SU-DHL-6 (cell line): Measurements from ENCODE around the gene DNAH5.

ENCODE experiments used
- H2AFZ ChIP-seq: fragments of 200-600 bp; sonication (generic); 2 replicates; pipeline ENCODE4 v1.6.1; 2014; ENCODE audit warnings: low read depth, mild to moderate bottlenecking, moderate library complexity, mixed read lengths, antibody characterized with exemption, low read length; ENCODE audit not compliant: severe bottlenecking
- H3F3A ChIP-seq: fragments of 200-600 bp; shearing (Covaris generic); 2 replicates; pipeline ENCODE4 v1.6.0; 2016; ENCODE audit warnings: antibody characterized with exemption, mild to moderate bottlenecking; ENCODE audit not compliant: insufficient read depth
- H3K27ac ChIP-seq: fragments of 200-600 bp; sonication (generic); 2 replicates; pipeline ENCODE4 v1.5.1; 2016; ENCODE audit warnings: low read depth, mild to moderate bottlenecking, low read length, moderate library complexity, mixed read lengths
- H3K27me3 ChIP-seq: fragments of 200-600 bp; sonication (generic), shearing (Covaris generic); 2 replicates; pipeline ENCODE4 v1.6.0; 2014; ENCODE audit warnings: mild to moderate bottlenecking, low read length
- H3K36me3 ChIP-seq: fragments of 200-600 bp; sonication (generic); 2 replicates; pipeline ENCODE4 v1.6.1; 2014; ENCODE audit warnings: mild to moderate bottlenecking, low read length, mixed read lengths
- H3K4me2 ChIP-seq: fragments of 300-600, 200-600 bp; shearing (Covaris generic), sonication (generic); 2 replicates; pipeline ENCODE4 v1.6.0; 2014; ENCODE audit warnings: low read length, low read depth, mild to moderate bottlenecking; ENCODE audit not compliant: poor library complexity, severe bottlenecking
- H3K4me3 ChIP-seq: fragments of 200-600 bp; sonication (generic); 2 replicates; pipeline ENCODE4 v1.5.1; 2014; ENCODE audit warnings: antibody characterized with exemption, low read length, mild to moderate bottlenecking, mixed read lengths; ENCODE audit not compliant: insufficient read depth, poor library complexity, severe bottlenecking
- H3K79me2 ChIP-seq: fragments of 200-600 bp; sonication (generic); 2 replicates; pipeline ENCODE4 v1.6.1; 2014; ENCODE audit warnings: mild to moderate bottlenecking, low read length, moderate library complexity; ENCODE audit not compliant: insufficient read depth
- H3K9ac ChIP-seq: fragments of 200-600 bp; sonication (generic); 2 replicates; pipeline ENCODE4 v1.7.0; 2014; ENCODE audit warnings: mild to moderate bottlenecking, low read length
- H3K9me2 ChIP-seq: fragments of 200-600 bp; sonication (generic); replicated peaks from 2 replicates; pipeline ENCODE4 v1.6.1; 2014; ENCODE audit warnings: low read length; ENCODE audit not compliant: insufficient read depth
- H3K9me3 ChIP-seq: fragments of 200-600 bp; sonication (generic); 2 replicates; pipeline ENCODE4 v1.6.1; 2014; ENCODE audit warnings: low read length, mixed read lengths; ENCODE audit not compliant: insufficient read depth
- H4K20me1 ChIP-seq: fragments of 200-600 bp; sonication (generic); 2 replicates; pipeline ENCODE4 v1.6.1; 2014; ENCODE audit warnings: low read depth, mild to moderate bottlenecking, antibody characterized with exemption, low read length, moderate library complexity, mixed read lengths
- CTCF ChIP-seq: fragments of 200-600 bp; sonication (generic); IDR thresholded peaks from one replicate; pipeline ENCODE4 v1.5.1; 2017; ENCODE audit warnings: antibody characterized with exemption, mild to moderate bottlenecking, low read length, moderate library complexity; ENCODE audit not compliant: insufficient read depth, poor library complexity, severe bottlenecking
- EZH2phosphoT487 ChIP-seq: fragments of 200-600 bp; sonication (generic), shearing (Covaris generic); conservative IDR thresholded peaks from 2 replicates; pipeline ENCODE4 v1.6.1; 2018; ENCODE audit warnings: mild to moderate bottlenecking, antibody characterized with exemption, low read length, moderate library complexity, mixed read lengths

DNAH5 gene

GRCh38 chr5:13658761-13659160 is 285.7 kb downstream of the DNAH5 start:
- Histone ChIP-seq H3K4me2 (no peak overlapping the region), H2AFZ (no peak overlapping the region), H4K20me1 (no peaks in the 10 kb centered on the region), H3K79me2 (no peaks in the 10 kb centered on the region), H3K4me3 (no peak overlapping the region), H3K9ac (no peak overlapping the region), H3K27ac (no peak overlapping the region), H3F3A (no peaks in the 10 kb centered on the region), H3K9me3 (no peaks in the 10 kb centered on the region), H3K36me3 (no peaks in the 10 kb centered on the region), H3K9me2 (no peaks in the 10 kb centered on the region), H3K27me3 (no peaks in the 10 kb centered on the region)
- no peak for TF ChIP-seq EZH2phosphoT487
- TF ChIP-seq CTCF = no peak

- H2AFZ ChIP-seq = no peak overlapping the region
- no peak overlapping the region for H3K4me3 ChIP-seq
- H3K9me2 ChIP-seq = no peaks in the 10 kb centered on the region
- TF ChIP-seq EZH2phosphoT487 = no peak
- TF ChIP-seq CTCF = no peak
- H4K20me1 ChIP-seq = no peaks in the 10 kb centered on the region
- H3K9ac ChIP-seq = no peak overlapping the region
- no peaks in the 10 kb centered on the region for H3K27me3 ChIP-seq
- no peaks in the 10 kb centered on the region for H3K36me3 ChIP-seq
- no peak overlapping the region for H3K4me2 ChIP-seq
- H3F3A ChIP-seq = no peaks in the 10 kb centered on the region
- no peaks in the 10 kb centered on the region for H3K79me2 ChIP-seq
- H3K27ac ChIP-seq = no peak overlapping the region
- no peaks in the 10 kb centered on the region for H3K9me3 ChIP-seq
Observed at GRCh38 chr5:13658152-13658551, 286.3 kb downstream of the DNAH5 start.

- TF ChIP-seq EZH2phosphoT487 (no peak), CTCF (no peak)
- Histone ChIP-seq H3K79me2 (no peaks in the 10 kb centered on the region), H2AFZ (no peak overlapping the region), H3F3A (no peaks in the 10 kb centered on the region), H3K4me3 (no peak overlapping the region), H3K9ac (no peak overlapping the region), H3K4me2 (no peak overlapping the region), H3K27me3 (no peaks in the 10 kb centered on the region), H3K27ac (no peak overlapping the region), H3K9me3 (no peaks in the 10 kb centered on the region), H3K36me3 (no peaks in the 10 kb centered on the region), H3K9me2 (no peaks in the 10 kb centered on the region), H4K20me1 (no peaks in the 10 kb centered on the region)
Observed at GRCh38 chr5:13653709-13654108, 290.8 kb downstream of the DNAH5 start.
